ENCODE results near the gene NEU2.

DNA sequence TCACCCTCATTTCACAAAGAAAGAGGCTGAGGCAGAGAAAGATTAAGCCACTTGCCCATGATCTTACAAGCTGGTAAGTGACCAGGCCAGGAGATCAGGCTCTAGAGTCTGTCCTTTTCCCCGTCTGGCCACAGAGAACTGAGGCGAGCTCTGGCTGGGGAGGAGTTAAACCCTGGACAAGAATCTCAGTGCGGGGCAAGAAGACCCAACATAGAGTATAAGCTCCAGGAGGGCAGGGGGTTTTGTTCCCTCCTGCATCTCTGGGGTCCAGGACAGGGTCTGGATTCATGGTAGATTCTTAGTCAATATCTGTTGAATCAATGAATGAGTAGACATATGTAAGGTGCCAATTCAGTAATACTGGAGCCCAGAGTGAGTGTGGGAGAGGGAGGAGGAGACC lies 14.7 kb downstream of the NEU2 start:
- no peak for TF ChIP-seq POLR2A (IDR thresholded peaks at IDR 0.05)
- TF ChIP-seq, protein P1, sequence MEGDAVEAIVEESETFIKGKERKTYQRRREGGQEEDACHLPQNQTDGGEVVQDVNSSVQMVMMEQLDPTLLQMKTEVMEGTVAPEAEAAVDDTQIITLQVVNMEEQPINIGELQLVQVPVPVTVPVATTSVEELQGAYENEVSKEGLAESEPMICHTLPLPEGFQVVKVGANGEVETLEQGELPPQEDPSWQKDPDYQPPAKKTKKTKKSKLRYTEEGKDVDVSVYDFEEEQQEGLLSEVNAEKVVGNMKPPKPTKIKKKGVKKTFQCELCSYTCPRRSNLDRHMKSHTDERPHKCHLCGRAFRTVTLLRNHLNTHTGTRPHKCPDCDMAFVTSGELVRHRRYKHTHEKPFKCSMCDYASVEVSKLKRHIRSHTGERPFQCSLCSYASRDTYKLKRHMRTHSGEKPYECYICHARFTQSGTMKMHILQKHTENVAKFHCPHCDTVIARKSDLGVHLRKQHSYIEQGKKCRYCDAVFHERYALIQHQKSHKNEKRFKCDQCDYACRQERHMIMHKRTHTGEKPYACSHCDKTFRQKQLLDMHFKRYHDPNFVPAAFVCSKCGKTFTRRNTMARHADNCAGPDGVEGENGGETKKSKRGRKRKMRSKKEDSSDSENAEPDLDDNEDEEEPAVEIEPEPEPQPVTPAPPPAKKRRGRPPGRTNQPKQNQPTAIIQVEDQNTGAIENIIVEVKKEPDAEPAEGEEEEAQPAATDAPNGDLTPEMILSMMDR (IDR thresholded peaks at IDR 0.05): no peak
